Measurements from ENCODE around the gene FBXL14. TPM values are rescaled to one million over a fixed set of nuclear protein-coding genes. Genes with fewer than 3 reads are reported as not detected.

The FBXL14 gene
- total and polyA plus RNA-seq, 10 donors, result 1.9 to 21.4 (median 18.7) TPM

GRCh38 chr12:1529862-1530591, 64.4 kb downstream of the FBXL14 start:
- Histone ChIP-seq H3K4me3 (peak overlapping the region; percentile 28 to 73 (median 46)), H3K36me3 (no peaks in the 10 kb centered on the region), H3K27ac (no peak overlapping the region), H3K27me3 (replicated peaks in 1 of 7) (peaks cover 0 to 98% (median 54%) of the 10 kb centered on the region in 7 donors), H3K4me1 (peaks cover 20 to 53% (median 35%) of the 10 kb centered on the region in 6 donors), H3K9me3 (no peaks in the 10 kb centered on the region)
- no peak for DNase-seq
- TF ChIP-seq CTCF (IDR thresholded peaks at IDR 0.05 in 8 of 11, conservative IDR thresholded peaks at IDR 0.05 in 3 of 11) (no peak), POLR2AphosphoS5 (IDR thresholded peaks at IDR 0.05) (no peak), POLR2A (IDR thresholded peaks at IDR 0.05) (no peak)
- WGBS, 5 donors, result 2 to 5% (median 2%) methylated on average over 17 to 101 of the region's 101 CpGs
- intact Hi-C loops (cut with DNase I; ENCODE audit: low total_unique reads), result no loop called here

DNA sequence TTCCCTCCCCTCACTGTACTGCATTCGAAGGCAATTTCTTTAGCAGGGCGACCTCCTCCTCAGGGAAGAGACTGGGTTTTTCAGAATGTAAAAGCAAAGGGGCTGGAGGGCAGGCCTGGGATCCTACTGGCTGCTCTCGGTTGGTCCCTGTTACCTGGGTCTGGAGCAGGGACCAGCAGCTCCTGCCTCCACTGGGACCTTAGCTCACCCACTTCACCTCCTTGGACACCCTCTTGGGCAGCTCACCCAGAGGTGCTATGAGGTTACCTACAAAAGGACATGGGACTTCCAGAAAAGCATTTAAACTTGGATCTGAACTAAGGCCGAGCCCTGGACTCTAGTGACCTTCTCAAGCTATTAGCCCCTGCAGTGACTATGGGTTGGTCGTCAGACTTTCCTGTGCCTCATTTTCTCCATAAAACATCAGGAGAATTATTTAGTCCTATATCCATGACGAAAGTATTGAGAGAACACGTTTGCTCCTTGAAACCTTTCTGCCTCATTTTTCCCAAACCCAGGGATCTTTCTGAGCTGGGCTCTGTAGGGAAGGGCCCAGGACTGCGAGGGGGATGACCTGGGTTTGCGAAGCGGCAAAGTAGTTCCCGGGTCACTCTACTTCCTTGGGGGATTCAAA, 65.0 kb downstream of the FBXL14 start:
- DNase-seq, result no peak
- WGBS, 5 donors, result 59 to 67% (median 64%) methylated on average over 11 of the region's 11 CpGs
- Histone ChIP-seq H3K9me3 (no peaks in the 10 kb centered on the region), H3K27me3 (replicated peaks in 1 of 7) (peaks cover 0 to 97% (median 54%) of the 10 kb centered on the region in 7 donors), H3K4me1 (peaks cover 20 to 47% (median 33%) of the 10 kb centered on the region in 6 donors), H3K27ac (no peak overlapping the region), H3K36me3 (no peaks in the 10 kb centered on the region), H3K4me3 (peak overlapping the region; percentile 28 to 73 (median 46))
- TF ChIP-seq POLR2A (IDR thresholded peaks at IDR 0.05) (no peak), POLR2AphosphoS5 (IDR thresholded peaks at IDR 0.05) (no peak), CTCF (IDR thresholded peaks at IDR 0.05 in 8 of 11, conservative IDR thresholded peaks at IDR 0.05 in 3 of 11) (no peak)
- intact Hi-C loops (cut with DNase I; ENCODE audit: low total_unique reads), result no loop called here

GRCh38 chr12:1528791-1529190, 65.6 kb downstream of the FBXL14 start:
- 89 to 97% (median 90%) methylated on average over 3 of the region's 3 CpGs for WGBS, 5 donors
- H3K27me3 ChIP-seq (replicated peaks in 1 of 7), result peaks cover 0 to 97% (median 51%) of the 10 kb centered on the region in 7 donors
- no peak for DNase-seq

More at GRCh38 chr12:1528791-1529190, 65.6 kb downstream of the FBXL14 start:
- H3K36me3 ChIP-seq, result no peaks in the 10 kb centered on the region
- H3K4me1 ChIP-seq, result peaks cover 20 to 41% (median 29%) of the 10 kb centered on the region in 6 donors
- no peak for TF ChIP-seq POLR2A (IDR thresholded peaks at IDR 0.05)
- no peak for TF ChIP-seq POLR2AphosphoS5 (IDR thresholded peaks at IDR 0.05)
- TF ChIP-seq CTCF (IDR thresholded peaks at IDR 0.05 in 8 of 11, conservative IDR thresholded peaks at IDR 0.05 in 3 of 11), result no peak
- no peaks in the 10 kb centered on the region for H3K9me3 ChIP-seq
- intact Hi-C loops (cut with DNase I; ENCODE audit: low total_unique reads), result no loop called here
- H3K4me3 ChIP-seq, result no peak overlapping the region
- H3K27ac ChIP-seq, result no peak overlapping the region
